Activated T-cell treated with anti-CD3 and anti-CD28 coated beads, Interleukin-2, amount 50 U/mL, for 4 hours (primary cell): Measurements from ENCODE around the gene KCNC1. TPM values are rescaled to one million over a fixed set of nuclear protein-coding genes. Genes with fewer than 3 reads are reported as not detected.
A peak's percentile ranks its signal among the peaks of the same experiment; 100 is the strongest.

Experiments
- ATAC-seq, 2 donors: fragments of 200-7000 bp; cut with Tn5 transposase; one replicate each; pipeline ENCODE4 v1.10.0; 2021
- DNase-seq: peaks from one replicate; pipeline ENCODE4 v3.0.0-alpha.2; 2020
- H3K27me3 Mint-ChIP-seq: one replicate; pipeline ENCODE4 v1.8.0; 2021; ENCODE audit warnings: low read depth, mixed read lengths
- H3K36me3 Mint-ChIP-seq: one replicate; pipeline ENCODE4 v1.8.0; 2022; ENCODE audit warnings: mixed read lengths; ENCODE audit not compliant: insufficient read depth
- H3K4me1 Mint-ChIP-seq: one replicate; pipeline ENCODE4 v1.8.0; 2021; ENCODE audit warnings: low read depth, mixed read lengths
- H3K4me3 Mint-ChIP-seq: one replicate; pipeline ENCODE4 v1.8.0; 2021; ENCODE audit warnings: mild to moderate bottlenecking, moderate library complexity, mixed read lengths
- H3K9me3 Mint-ChIP-seq: one replicate; pipeline ENCODE4 v1.8.0; 2021; ENCODE audit warnings: mixed read lengths
- total RNA-seq, 3 donors: library from RNA; stranded (reverse); gene quantifications; one replicate each; pipeline ENCODE4 v1.2.1, GENCODE V29; 2021

Gene KCNC1
- total RNA-seq, 3 donors from 2014 or later = not detected

DNA sequence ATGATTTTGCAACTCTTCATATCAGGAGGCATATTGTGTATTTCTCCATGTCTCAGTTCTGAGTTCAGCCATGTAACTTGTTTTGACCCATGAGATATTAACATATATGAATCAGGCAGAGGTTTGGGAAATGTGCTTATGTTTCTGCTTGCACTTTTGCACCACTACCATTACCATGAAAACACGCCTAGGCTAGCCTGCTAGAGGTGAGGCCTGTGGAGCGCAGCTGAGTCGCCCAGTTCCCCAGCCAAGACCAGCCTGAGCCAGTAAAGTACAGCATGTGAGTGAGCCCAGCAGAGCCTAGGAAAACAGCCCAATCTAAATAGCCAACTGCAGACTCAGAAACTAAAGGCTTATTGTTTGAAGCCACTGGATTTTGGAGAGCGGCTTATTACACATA lies 33.6 kb upstream of the KCNC1 start:
- peaks cover 23% of the 10 kb centered on the region for H3K27me3 Mint-ChIP-seq
- H3K4me3 Mint-ChIP-seq = no peak overlapping the region
- ATAC-seq (no peak), DNase-seq (no peak)
- H3K9me3 Mint-ChIP-seq = peaks cover 8% of the 10 kb centered on the region
- no peaks in the 10 kb centered on the region for H3K36me3 Mint-ChIP-seq
- H3K4me1 Mint-ChIP-seq = no peaks in the 10 kb centered on the region

DNA sequence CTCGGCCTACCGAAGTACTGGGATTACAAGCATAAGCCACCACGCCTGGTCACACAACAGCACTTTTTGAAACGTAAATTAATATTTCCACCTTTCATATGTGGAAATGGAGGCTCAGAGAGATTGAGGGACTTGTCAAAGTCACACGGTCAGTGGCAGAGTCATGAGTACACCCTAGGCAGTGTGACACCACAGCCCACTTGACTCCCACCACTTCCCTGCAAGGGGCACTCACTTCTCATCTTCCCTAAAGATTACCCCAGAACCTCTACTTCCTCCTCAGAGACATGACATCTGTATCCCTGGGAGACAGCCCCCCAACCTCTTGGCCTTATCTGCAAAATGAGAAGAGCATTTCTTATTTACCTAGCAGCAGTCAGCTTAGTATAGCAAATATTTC lies 31.7 kb upstream of the KCNC1 start:
- H3K27me3 Mint-ChIP-seq = peaks cover 11% of the 10 kb centered on the region
- no peaks in the 10 kb centered on the region for H3K36me3 Mint-ChIP-seq
- DNase-seq = no peak

DNA sequence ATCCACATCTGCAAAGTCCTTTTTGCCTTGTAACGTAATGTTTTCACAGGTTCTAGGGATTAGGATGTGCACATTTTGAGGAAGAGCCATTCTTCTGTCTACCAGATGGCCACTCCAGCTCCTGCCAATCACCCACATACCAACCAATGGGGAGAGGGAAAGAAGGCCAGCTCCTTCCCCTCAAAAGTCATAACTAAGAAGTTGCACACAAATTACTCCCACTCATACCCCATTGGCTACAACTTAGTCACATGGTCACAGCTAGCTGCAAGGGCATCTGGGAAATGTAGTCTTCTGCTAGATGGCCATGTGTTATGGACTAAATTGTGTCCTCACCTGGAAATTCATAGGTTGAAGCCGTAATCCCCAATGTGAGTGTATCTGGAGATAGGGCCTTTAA lies 30.6 kb upstream of the KCNC1 start:
- DNase-seq = no peak
- ATAC-seq = no peak
- H3K4me3 Mint-ChIP-seq = no peak overlapping the region
- no peaks in the 10 kb centered on the region for H3K36me3 Mint-ChIP-seq
- peaks cover 8% of the 10 kb centered on the region for H3K27me3 Mint-ChIP-seq
- H3K4me1 Mint-ChIP-seq = no peaks in the 10 kb centered on the region
- peaks cover 8% of the 10 kb centered on the region for H3K9me3 Mint-ChIP-seq

More for the DNA sequence above, 31.7 kb upstream of the KCNC1 start:
- peaks cover 8% of the 10 kb centered on the region for H3K9me3 Mint-ChIP-seq
- H3K4me1 Mint-ChIP-seq = no peaks in the 10 kb centered on the region
- H3K4me3 Mint-ChIP-seq = no peak overlapping the region
- no peak for ATAC-seq

DNA sequence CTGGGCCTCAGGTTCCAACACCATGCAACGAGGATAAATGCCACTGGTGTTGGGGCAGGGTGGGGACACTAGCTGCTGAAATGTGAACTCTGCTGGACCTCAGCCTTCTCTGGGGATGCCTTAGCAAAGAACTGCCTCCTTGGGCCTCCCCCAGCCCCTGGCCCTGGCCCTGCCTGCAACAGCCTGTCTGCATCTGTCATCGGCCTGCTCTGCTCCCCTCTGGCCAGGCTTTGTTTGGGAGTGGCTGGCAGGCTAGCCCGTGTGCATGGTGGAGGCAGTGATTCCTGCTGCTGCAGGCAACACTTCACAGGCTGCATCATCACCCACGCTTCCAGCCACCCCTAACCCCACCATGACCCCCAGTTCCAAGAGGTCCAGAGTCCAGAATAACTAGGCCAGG lies 26.8 kb upstream of the KCNC1 start:
- H3K4me1 Mint-ChIP-seq = no peaks in the 10 kb centered on the region
- DNase-seq (no peak), ATAC-seq (no peak)
- H3K9me3 Mint-ChIP-seq = peaks cover 8% of the 10 kb centered on the region
- peaks cover 9% of the 10 kb centered on the region for H3K27me3 Mint-ChIP-seq
- no peak overlapping the region for H3K4me3 Mint-ChIP-seq
- H3K36me3 Mint-ChIP-seq = no peaks in the 10 kb centered on the region

DNA sequence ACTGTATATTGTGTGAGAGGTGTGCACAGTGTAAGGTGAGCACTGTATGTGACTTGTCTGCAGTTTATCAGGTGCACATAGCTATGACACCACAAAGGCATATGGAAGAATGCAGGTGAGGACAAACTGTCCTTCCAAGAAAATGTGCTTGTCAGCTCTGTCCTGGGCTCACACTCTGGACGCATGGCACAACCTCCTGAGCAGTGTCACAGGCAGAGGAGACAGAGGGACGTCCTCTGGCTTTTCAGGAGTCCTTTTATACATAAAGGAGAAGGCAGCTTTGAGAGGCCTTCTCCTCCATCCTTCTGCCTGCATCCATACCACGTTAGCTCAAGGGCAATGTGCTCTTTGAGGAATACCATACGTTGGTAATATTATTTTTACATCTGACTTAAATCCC lies 22.7 kb upstream of the KCNC1 start:
- H3K9me3 Mint-ChIP-seq = no peaks in the 10 kb centered on the region
- DNase-seq (no peak), ATAC-seq (no peak)
- peaks cover 11% of the 10 kb centered on the region for H3K27me3 Mint-ChIP-seq
- H3K4me1 Mint-ChIP-seq = no peaks in the 10 kb centered on the region
- no peak overlapping the region for H3K4me3 Mint-ChIP-seq
- no peaks in the 10 kb centered on the region for H3K36me3 Mint-ChIP-seq

DNA sequence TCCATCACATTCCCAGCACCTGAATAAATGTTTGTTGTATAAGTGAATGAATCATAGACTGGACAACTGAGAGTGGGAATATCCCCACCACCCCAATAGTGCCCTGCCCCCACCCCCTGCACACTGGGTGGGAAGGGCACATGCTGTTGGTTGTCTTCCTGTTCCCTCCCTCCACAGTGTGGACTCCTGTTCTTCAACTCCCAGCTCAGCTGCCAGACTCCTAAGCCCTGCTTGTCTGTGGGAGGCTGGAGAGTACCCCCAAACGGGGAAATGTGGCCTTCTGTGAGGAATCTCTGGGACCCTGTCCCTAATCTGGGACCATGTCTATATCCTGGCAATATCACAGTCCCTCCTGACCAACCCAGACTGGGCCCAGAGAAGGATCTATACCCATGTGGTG lies 20.7 kb upstream of the KCNC1 start:
- peaks cover 19% of the 10 kb centered on the region for H3K27me3 Mint-ChIP-seq

DNA sequence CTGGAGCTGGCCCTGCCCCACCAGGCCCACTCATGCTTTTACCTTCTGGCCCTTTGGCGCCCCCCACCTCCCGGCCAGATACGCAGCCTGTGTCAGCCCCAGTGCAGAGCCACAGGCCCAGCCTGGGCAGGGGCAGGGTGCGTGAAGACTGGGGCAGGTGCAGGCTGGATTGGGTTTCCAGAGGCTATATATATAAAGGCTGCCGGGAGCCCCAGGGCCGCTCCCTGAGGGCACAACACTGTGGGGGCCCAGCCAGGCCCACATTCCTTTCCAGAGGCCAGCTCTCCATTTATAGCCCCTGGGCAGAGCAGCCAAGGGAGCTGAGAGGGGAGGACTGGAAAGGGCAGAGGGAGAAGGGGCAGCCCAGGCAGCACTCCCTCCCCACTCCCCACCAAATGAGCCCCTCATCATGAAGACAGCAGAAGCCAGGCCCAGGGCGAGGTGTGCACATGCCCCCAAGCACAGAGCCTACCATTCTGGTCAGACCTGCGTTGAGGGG lies 20.2 kb upstream of the KCNC1 start:
- Mint-ChIP-seq H3K4me1 (no peaks in the 10 kb centered on the region), H3K36me3 (no peaks in the 10 kb centered on the region), H3K9me3 (no peaks in the 10 kb centered on the region), H3K4me3 (no peak overlapping the region), H3K27me3 (peaks cover 21% of the 10 kb centered on the region)
- ATAC-seq = no peak
- DNase-seq = no peak

More for the DNA sequence above, 20.7 kb upstream of the KCNC1 start:
- ATAC-seq (no peak), DNase-seq (no peak)
- Mint-ChIP-seq H3K4me3 (no peak overlapping the region), H3K9me3 (no peaks in the 10 kb centered on the region), H3K36me3 (no peaks in the 10 kb centered on the region), H3K4me1 (no peaks in the 10 kb centered on the region)

DNA sequence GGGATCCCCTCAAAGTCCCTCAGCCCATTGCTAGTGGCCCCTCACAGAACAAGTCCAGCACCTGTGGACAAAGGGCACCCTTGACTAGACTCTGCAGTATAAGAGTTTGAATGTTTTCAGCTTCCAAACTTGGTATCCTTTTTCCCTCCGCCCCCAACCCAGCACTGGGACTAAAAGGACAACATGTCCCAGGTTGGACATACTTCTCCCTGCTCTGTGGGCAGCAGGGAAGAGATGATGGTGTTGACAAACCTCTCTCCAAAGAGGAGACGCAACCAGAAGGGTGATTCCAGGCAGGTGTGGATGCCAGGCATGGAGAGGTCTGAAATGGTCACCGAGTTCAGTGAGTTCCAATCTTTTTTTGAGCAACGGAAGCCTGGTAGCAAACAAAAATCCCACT lies 19.7 kb upstream of the KCNC1 start:
- H3K4me3 Mint-ChIP-seq = no peak overlapping the region
- DNase-seq (no peak), ATAC-seq (no peak)
- no peaks in the 10 kb centered on the region for H3K36me3 Mint-ChIP-seq
- H3K4me1 Mint-ChIP-seq = no peaks in the 10 kb centered on the region
- H3K9me3 Mint-ChIP-seq = no peaks in the 10 kb centered on the region
- H3K27me3 Mint-ChIP-seq = peaks cover 20% of the 10 kb centered on the region

DNA sequence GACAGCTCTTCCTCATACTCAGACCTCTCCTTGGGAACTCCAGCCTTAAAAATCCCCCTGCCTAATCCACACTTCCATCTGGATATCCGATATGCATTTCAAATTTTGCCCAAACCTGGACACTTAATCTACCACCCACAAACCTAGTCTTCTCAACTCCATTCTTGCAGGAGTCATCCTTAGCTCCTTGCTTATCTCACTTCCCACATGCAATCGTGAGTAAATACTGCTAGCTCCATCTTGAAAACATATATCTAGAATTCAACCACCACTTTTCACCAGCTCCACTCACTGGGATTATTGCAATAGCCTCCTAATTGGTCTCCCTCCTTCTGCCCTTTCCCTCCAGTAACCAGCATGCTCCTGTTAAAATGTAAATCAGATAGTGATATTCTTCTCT lies 17.8 kb upstream of the KCNC1 start:
- DNase-seq (no peak), ATAC-seq (no peak)
- no peaks in the 10 kb centered on the region for H3K9me3 Mint-ChIP-seq
- H3K27me3 Mint-ChIP-seq = peaks cover 29% of the 10 kb centered on the region
- H3K36me3 Mint-ChIP-seq = no peaks in the 10 kb centered on the region
- H3K4me1 Mint-ChIP-seq = no peaks in the 10 kb centered on the region
- H3K4me3 Mint-ChIP-seq = no peak overlapping the region

DNA sequence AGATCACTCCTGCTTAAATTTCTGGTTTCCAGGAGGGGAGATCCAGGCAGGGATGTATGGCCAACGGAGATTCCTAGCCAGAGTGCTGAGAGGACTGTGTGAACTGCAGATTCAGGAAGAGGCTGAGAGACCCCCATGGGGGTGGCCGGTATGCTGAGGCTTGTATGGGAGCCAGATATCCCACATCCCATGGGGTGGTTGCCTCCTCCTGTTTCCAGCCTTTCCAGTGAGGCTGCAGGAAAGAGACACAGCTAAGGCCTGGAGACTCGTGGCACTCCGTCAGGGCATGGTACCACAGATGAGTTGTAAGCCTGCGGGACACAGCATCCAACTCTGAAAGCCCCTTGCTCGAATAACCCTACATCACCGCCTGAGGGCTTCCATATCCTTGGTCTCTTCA lies 16.6 kb upstream of the KCNC1 start:
- ATAC-seq (no peak), DNase-seq (no peak)
- no peaks in the 10 kb centered on the region for H3K9me3 Mint-ChIP-seq
- peaks cover 39% of the 10 kb centered on the region for H3K27me3 Mint-ChIP-seq
- no peak overlapping the region for H3K4me3 Mint-ChIP-seq
- no peaks in the 10 kb centered on the region for H3K36me3 Mint-ChIP-seq
- no peaks in the 10 kb centered on the region for H3K4me1 Mint-ChIP-seq

DNA sequence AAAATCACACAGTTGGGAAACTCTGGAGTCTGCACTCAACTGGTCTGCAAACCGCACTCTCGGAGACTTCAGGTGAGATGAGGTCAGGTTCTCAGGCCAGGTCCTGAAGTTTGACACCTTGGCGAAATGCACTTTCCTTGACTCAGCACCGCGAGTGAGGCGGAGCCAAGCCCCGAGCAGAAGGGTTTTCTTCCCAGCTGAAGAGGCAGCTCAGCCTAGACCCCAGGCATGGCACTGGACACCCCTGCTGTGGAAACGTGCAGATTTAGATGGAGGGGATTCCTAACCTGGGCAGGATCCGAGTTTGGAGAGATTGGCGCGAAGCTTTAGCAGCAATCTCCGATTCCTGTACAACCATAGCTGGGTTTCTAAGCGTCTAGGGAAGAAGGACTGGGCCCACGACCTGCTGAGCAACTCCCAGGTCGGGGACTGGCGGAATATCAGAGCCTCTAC lies 16.0 kb upstream of the KCNC1 start:
- H3K4me1 Mint-ChIP-seq = no peaks in the 10 kb centered on the region
- no peaks in the 10 kb centered on the region for H3K36me3 Mint-ChIP-seq
- H3K4me3 Mint-ChIP-seq = no peak overlapping the region
- peaks cover 41% of the 10 kb centered on the region for H3K27me3 Mint-ChIP-seq
- H3K9me3 Mint-ChIP-seq = no peaks in the 10 kb centered on the region
- DNase-seq = no peak
- ATAC-seq = no peak

DNA sequence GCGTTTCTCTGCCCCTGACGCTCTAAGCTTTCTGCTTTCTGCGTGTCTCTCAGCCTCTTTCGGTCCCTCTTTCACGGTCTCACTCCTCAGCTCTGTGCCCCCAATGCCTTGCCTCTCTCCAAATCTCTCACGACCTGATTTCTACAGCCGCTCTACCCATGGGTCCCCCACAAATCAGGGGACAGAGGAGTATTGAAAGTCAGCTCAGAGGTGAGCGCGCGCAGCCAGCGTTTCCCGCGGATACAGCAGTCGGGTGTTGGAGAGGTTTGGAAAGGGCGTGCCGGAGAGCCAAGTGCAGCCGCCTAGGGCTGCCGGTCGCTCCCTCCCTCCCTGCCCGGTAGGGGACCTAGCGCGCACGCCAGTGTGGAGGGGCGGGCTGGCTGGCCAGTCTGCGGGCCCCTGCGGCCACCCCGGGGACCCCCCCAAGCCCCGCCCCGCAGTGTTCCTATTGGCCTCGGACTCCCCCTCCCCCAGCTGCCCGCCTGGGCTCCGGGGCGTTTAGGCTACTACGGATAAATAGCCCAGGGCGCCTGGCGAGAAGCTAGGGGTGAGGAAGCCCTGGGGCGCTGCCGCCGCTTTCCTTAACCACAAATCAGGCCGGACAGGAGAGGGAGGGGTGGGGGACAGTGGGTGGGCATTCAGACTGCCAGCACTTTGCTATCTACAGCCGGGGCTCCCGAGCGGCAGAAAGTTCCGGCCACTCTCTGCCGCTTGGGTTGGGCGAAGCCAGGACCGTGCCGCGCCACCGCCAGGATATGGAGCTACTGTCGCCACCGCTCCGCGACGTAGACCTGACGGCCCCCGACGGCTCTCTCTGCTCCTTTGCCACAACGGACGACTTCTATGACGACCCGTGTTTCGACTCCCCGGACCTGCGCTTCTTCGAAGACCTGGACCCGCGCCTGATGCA lies 15.3 kb upstream of the KCNC1 start, which contains the start of gene MYOD1:
TSS of gene MYOD1 (plus strand) at position 544 of the 910 bp plus-strand sequence. CDS start at position 756, 212 bp downstream.
- Mint-ChIP-seq H3K4me1 (no peaks in the 10 kb centered on the region), H3K27me3 (peaks cover 40% of the 10 kb centered on the region), H3K4me3 (no peak within 1 kb of the TSS), H3K9me3 (no peaks in the 10 kb centered on the region), H3K36me3 (no peaks in the 10 kb centered on the region)
- DNase-seq (no peak), ATAC-seq (no peak)

DNA sequence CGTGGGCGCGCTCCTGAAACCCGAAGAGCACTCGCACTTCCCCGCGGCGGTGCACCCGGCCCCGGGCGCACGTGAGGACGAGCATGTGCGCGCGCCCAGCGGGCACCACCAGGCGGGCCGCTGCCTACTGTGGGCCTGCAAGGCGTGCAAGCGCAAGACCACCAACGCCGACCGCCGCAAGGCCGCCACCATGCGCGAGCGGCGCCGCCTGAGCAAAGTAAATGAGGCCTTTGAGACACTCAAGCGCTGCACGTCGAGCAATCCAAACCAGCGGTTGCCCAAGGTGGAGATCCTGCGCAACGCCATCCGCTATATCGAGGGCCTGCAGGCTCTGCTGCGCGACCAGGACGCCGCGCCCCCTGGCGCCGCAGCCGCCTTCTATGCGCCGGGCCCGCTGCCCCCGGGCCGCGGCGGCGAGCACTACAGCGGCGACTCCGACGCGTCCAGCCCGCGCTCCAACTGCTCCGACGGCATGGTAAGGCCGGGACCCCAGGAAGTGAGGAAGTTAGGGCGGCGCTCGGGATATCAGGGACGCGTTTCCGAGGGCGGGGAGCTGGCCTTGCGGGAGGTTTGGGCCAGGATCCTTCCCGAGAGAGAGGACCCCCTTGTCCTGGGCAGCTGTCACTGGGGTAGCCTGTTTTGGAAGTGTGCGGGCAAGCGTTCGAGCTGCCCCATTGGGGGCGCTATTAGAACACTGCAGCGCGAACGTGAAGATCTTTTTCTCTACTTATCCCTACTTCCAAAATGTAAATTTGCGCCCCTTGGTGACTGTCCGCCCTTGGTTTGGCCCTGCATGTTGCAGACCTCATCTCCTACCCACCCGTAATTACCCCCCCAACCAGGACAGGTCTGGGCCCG lies 14.4 kb upstream of the KCNC1 start:
- peaks cover 46% of the 10 kb centered on the region for H3K27me3 Mint-ChIP-seq
- no peaks in the 10 kb centered on the region for H3K36me3 Mint-ChIP-seq
- no peak overlapping the region for H3K4me3 Mint-ChIP-seq
- no peak for DNase-seq
- peak in 1 of 2 donors; percentile 14 for ATAC-seq
- no peaks in the 10 kb centered on the region for H3K9me3 Mint-ChIP-seq
- no peaks in the 10 kb centered on the region for H3K4me1 Mint-ChIP-seq

DNA sequence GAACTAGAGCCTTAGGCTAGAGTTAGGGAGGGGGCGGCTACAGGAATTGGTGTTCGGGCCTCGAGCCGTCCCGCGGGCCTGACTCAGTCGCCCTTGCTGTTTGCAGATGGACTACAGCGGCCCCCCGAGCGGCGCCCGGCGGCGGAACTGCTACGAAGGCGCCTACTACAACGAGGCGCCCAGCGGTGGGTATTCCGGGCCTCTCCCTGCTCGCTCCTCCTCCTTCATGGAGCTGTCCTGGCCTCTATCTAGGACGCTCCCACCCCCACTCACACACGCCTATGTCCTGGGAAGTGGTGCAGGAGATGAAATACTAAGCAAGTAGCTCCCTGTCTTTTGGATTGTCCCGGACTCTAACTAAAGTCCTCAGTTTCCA lies 13.8 kb upstream of the KCNC1 start:
- no peaks in the 10 kb centered on the region for H3K36me3 Mint-ChIP-seq
- no peak for DNase-seq
- H3K9me3 Mint-ChIP-seq = no peaks in the 10 kb centered on the region
- peaks cover 46% of the 10 kb centered on the region for H3K27me3 Mint-ChIP-seq
- ATAC-seq = no peak
- no peak overlapping the region for H3K4me3 Mint-ChIP-seq
- H3K4me1 Mint-ChIP-seq = no peaks in the 10 kb centered on the region
